Measurements from ENCODE around the gene TBC1D22A. TPM values are rescaled to one million over a fixed set of nuclear protein-coding genes. Genes with fewer than 3 reads are reported as not detected.

The TBC1D22A gene
- polyA plus RNA-seq, 1 experiment, result 19.8 TPM

DNA sequence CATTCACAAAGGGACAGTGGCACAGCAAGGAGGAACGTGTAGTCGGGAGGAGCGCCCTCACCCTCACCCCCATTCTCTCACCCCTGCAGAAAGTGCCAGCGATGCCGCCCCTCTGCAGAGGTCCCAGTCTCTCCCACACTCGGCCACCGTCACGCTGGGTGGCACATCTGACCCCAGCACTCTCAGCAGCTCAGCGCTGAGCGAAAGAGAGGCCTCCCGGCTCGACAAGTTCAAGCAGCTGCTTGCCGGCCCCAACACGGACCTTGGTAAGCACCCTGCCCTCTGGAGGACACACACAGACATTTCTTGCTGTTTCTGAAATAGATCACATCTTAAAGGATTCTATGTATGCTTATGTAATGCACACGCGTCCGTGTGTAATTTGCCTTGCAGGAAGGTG lies 34.9 kb downstream of the TBC1D22A start:
- CTCF ChIA-PET, result interaction anchor here (0.6 to 2.4 kb wide), 6 partner anchors 9 to 234 kb away, joined by 3 to 25 read pairs (median 12); no protein-coding TSS in a partner anchor
- Histone ChIP-seq H3K27ac (ENCODE audit: low read depth, low read length) (no peak overlapping the region), H3K4me3 (ENCODE audit: low read depth, low read length) (no peak overlapping the region), H3K27me3 (ENCODE audit: control insufficient read depth, insufficient read depth, low read length) (no peaks in the 10 kb centered on the region), H3K9me3 (ENCODE audit: control insufficient read depth, insufficient read depth, low read length) (no peaks in the 10 kb centered on the region; the same call in 1 of the 2 replicates)
- DNase-seq (ENCODE audit: low read depth, low spot score), result no peak
- TF ChIP-seq, protein P1, sequence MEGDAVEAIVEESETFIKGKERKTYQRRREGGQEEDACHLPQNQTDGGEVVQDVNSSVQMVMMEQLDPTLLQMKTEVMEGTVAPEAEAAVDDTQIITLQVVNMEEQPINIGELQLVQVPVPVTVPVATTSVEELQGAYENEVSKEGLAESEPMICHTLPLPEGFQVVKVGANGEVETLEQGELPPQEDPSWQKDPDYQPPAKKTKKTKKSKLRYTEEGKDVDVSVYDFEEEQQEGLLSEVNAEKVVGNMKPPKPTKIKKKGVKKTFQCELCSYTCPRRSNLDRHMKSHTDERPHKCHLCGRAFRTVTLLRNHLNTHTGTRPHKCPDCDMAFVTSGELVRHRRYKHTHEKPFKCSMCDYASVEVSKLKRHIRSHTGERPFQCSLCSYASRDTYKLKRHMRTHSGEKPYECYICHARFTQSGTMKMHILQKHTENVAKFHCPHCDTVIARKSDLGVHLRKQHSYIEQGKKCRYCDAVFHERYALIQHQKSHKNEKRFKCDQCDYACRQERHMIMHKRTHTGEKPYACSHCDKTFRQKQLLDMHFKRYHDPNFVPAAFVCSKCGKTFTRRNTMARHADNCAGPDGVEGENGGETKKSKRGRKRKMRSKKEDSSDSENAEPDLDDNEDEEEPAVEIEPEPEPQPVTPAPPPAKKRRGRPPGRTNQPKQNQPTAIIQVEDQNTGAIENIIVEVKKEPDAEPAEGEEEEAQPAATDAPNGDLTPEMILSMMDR (IDR thresholded peaks at IDR 0.05; ENCODE audit: low read depth, low read length), result peak; percentile 44
- POLR2A ChIA-PET, result no interaction called here

DNA sequence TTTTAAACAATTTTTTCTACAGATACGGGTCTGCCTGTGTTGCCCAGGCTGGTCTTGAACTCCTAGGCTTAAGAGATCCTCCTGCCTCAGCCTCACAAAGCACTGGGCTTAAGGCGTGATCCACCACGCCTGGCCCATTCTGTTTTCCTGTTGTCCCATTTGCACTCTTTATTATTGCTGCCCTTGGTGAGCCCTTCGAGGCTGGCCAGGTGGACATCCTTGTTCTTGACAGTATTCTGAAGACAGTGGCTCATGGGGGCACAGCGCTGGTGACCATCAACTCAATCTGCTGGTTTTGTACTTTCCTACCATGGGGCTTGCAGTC lies 35.6 kb downstream of the TBC1D22A start:
- ChIA-PET CTCF (interaction anchor here (0.6 to 4.8 kb wide), 19 partner anchors 9 to 1695 kb away, joined by 3 to 30 read pairs (median 5); no protein-coding TSS in a partner anchor), POLR2A (no interaction called here)
- TF ChIP-seq, protein P1 (IDR thresholded peaks at IDR 0.05; ENCODE audit: low read depth, low read length), result no peak

DNA sequence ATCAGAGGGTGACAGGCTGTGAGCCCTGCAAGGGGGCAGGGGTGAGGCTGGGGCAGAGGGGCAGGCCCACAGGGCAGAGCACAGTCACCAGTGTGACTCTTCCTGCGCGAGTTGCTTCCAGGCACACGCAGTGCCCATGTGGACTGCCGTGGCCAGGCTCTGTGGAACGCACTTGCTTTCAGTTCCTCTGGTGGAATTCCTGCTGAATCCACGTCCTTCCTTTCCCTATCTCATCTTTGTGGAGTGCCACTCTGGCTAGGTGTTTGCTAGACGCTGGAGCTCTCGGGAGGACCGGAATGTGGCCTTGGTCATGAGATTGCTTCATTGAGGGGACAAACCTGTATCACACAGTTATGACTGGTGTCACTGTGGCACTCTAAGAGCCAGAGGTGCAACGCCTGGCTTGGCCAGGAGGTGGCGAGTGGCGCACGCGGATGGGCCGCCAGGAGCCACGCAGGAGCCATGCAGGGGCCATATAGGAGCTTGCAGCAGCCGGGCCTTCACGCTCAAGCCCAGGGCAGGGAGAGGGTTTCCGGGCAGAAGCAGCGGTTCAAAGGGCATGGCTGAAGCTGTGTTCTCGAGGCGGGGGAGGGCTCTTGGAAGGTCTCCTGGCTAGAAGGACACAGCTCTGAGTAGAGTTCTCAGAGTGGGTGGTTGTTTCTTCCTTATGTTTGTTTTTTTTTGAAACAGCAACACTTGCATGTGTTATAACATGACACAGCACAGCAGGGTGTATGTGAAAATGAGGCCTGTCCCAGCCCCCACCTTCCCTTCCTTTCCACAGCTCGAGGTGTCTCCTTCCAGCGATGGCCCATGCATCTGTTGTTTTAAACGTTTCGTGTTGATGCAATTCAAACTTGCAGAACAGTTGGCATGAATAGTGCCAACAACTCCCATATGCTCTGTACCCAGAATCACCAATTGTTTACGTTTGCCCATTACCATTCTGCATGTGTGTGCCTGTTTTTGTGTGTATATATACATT lies 36.2 kb downstream of the TBC1D22A start:
- Histone ChIP-seq H3K4me3 (ENCODE audit: low read depth, low read length) (no peak overlapping the region), H3K27ac (ENCODE audit: low read depth, low read length) (no peak overlapping the region), H3K9me3 (ENCODE audit: control insufficient read depth, insufficient read depth, low read length) (no peaks in the 10 kb centered on the region; the same call in 1 of the 2 replicates), H3K27me3 (ENCODE audit: control insufficient read depth, insufficient read depth, low read length) (no peaks in the 10 kb centered on the region)
- DNase-seq (ENCODE audit: low read depth, low spot score), result peak; percentile 41
- CTCF ChIA-PET, result interaction anchor here (0.6 to 4.8 kb wide), 31 partner anchors 8 to 1694 kb away, joined by 3 to 30 read pairs (median 4); partner anchors contain the start of gene TBC1D22A
- POLR2A ChIA-PET, result no interaction called here
- TF ChIP-seq, protein P1 (IDR thresholded peaks at IDR 0.05; ENCODE audit: low read depth, low read length), result peak; percentile 96

More for the DNA sequence above, 35.6 kb downstream of the TBC1D22A start:
- no peak overlapping the region for H3K27ac ChIP-seq (ENCODE audit: low read depth, low read length)
- DNase-seq (ENCODE audit: low read depth, low spot score), result no peak
- no peak overlapping the region for H3K4me3 ChIP-seq (ENCODE audit: low read depth, low read length)
- H3K27me3 ChIP-seq (ENCODE audit: control insufficient read depth, insufficient read depth, low read length), result no peaks in the 10 kb centered on the region
- no peaks in the 10 kb centered on the region; the same call in 1 of the 2 replicates for H3K9me3 ChIP-seq (ENCODE audit: control insufficient read depth, insufficient read depth, low read length)

DNA sequence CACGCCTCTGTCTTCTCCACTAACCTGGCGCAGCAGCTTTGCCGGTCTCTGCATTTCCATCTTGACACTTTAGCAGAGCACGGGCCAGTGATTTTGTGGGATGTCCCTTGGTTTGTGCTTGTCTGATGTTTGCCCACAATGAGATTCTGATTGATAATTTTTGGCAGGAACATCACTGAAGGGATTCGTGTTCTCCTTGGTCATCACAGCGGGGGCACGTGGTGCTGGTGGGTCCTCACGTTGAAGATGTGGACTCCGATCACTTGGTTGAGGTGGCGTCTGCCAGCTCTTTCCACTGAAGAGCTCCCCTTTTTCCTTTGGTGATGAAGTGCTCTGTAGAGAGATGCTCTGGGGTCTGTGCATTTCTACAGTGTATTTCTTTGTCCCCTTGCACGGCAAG lies 37.2 kb downstream of the TBC1D22A start:
- ChIA-PET CTCF (interaction anchor here (0.9 to 4.8 kb wide), 3 partner anchors 31 to 1693 kb away, joined by 3 to 30 read pairs (median 15); partner anchors contain the start of gene TBC1D22A), POLR2A (no interaction called here)
- Histone ChIP-seq H3K4me3 (ENCODE audit: low read depth, low read length) (no peak overlapping the region), H3K9me3 (ENCODE audit: control insufficient read depth, insufficient read depth, low read length) (no peaks in the 10 kb centered on the region; the same call in 1 of the 2 replicates), H3K27me3 (ENCODE audit: control insufficient read depth, insufficient read depth, low read length) (no peaks in the 10 kb centered on the region), H3K27ac (ENCODE audit: low read depth, low read length) (no peak overlapping the region)
- DNase-seq (ENCODE audit: low read depth, low spot score), result no peak
- TF ChIP-seq, protein P1 (IDR thresholded peaks at IDR 0.05; ENCODE audit: low read depth, low read length), result no peak

Data from AG04450 (cell line).